ENCODE measurements around the gene TMEM165.
"Not testable (repeated sequence)": the region's sequence is repeated elsewhere in the genome, so short reads cannot be mapped to it uniquely, and the experiment has no call there.

The TMEM165 gene

GRCh38 chr4:55354648-55355047 is 41.1 kb upstream of the TMEM165 start:
- Histone ChIP-seq H3K36me3 (ENCODE audit: control insufficient read depth in 5 of 5, insufficient read depth in 5 of 5, low read length in 5 of 5) (peaks cover 0 to 3% (median 3%) of the 10 kb centered on the region in 5 donors), H3K4me3 (ENCODE audit: low read depth in 1 of 5, low read length in 5 of 5) (no peak overlapping the region), H3K27ac (ENCODE audit: low read depth, low read length) (no peak overlapping the region), H3K9me3 (ENCODE audit: control insufficient read depth in 5 of 5, low read length in 5 of 5) (no peaks in the 10 kb centered on the region), H3K27me3 (ENCODE audit: control insufficient read depth in 5 of 5, insufficient read depth in 4 of 5, low read length in 5 of 5) (no peaks in the 10 kb centered on the region), H3K4me1 (ENCODE audit: control insufficient read depth in 5 of 5, insufficient read depth in 5 of 5, low read length in 5 of 5) (peaks cover 3 to 34% (median 18%) of the 10 kb centered on the region in 5 donors), H3K9ac (ENCODE audit: low read length in 5 of 5) (no peak overlapping the region)

- Histone ChIP-seq H3K27me3 (ENCODE audit: control insufficient read depth in 5 of 5, insufficient read depth in 4 of 5, low read length in 5 of 5) (no peaks in the 10 kb centered on the region), H3K9me3 (ENCODE audit: control insufficient read depth in 5 of 5, low read length in 5 of 5) (no peaks in the 10 kb centered on the region), H3K27ac (ENCODE audit: low read depth, low read length) (no peak overlapping the region), H3K4me3 (ENCODE audit: low read depth in 1 of 5, low read length in 5 of 5) (no peak overlapping the region), H3K9ac (ENCODE audit: low read length in 5 of 5) (no peak overlapping the region), H3K4me1 (ENCODE audit: control insufficient read depth in 5 of 5, insufficient read depth in 5 of 5, low read length in 5 of 5) (peaks cover 3 to 35% (median 19%) of the 10 kb centered on the region in 5 donors), H3K36me3 (ENCODE audit: control insufficient read depth in 5 of 5, insufficient read depth in 5 of 5, low read length in 5 of 5) (peaks cover 0 to 3% (median 3%) of the 10 kb centered on the region in 5 donors)
Observed at GRCh38 chr4:55355555-55355954, 40.2 kb upstream of the TMEM165 start.

GRCh38 chr4:55356991-55357461 is 38.7 kb upstream of the TMEM165 start:
- Histone ChIP-seq H3K27ac (ENCODE audit: low read depth, low read length) (peak overlapping the region; percentile 16), H3K36me3 (ENCODE audit: control insufficient read depth in 5 of 5, insufficient read depth in 5 of 5, low read length in 5 of 5) (peaks cover 0 to 3% (median under 1%) of the 10 kb centered on the region in 5 donors), H3K9me3 (ENCODE audit: control insufficient read depth in 5 of 5, low read length in 5 of 5) (no peaks in the 10 kb centered on the region)

GRCh38 chr4:55358246-55358645 is 37.5 kb upstream of the TMEM165 start:
- no peaks in the 10 kb centered on the region for H3K27me3 ChIP-seq (ENCODE audit: control insufficient read depth in 5 of 5, insufficient read depth in 4 of 5, low read length in 5 of 5)

More at GRCh38 chr4:55356991-55357461, 38.7 kb upstream of the TMEM165 start:
- H3K4me1 ChIP-seq (ENCODE audit: control insufficient read depth in 5 of 5, insufficient read depth in 5 of 5, low read length in 5 of 5) = peaks cover 3 to 28% (median 19%) of the 10 kb centered on the region in 5 donors
- H3K4me3 ChIP-seq (ENCODE audit: low read depth in 1 of 5, low read length in 5 of 5) = no peak overlapping the region
- no peak overlapping the region for H3K9ac ChIP-seq (ENCODE audit: low read length in 5 of 5)
- H3K27me3 ChIP-seq (ENCODE audit: control insufficient read depth in 5 of 5, insufficient read depth in 4 of 5, low read length in 5 of 5) = no peaks in the 10 kb centered on the region

GRCh38 chr4:55358668-55359067 is 37.1 kb upstream of the TMEM165 start:
- H3K27ac ChIP-seq (ENCODE audit: low read depth, low read length) = peak overlapping the region; percentile 74

More at GRCh38 chr4:55358246-55358645, 37.5 kb upstream of the TMEM165 start:
- peak overlapping the region; percentile 52 for H3K27ac ChIP-seq (ENCODE audit: low read depth, low read length)
- H3K36me3 ChIP-seq (ENCODE audit: control insufficient read depth in 5 of 5, insufficient read depth in 5 of 5, low read length in 5 of 5) = peaks cover 0 to 3% (median 0%) of the 10 kb centered on the region in 5 donors
- peaks cover 3 to 25% (median 19%) of the 10 kb centered on the region in 5 donors for H3K4me1 ChIP-seq (ENCODE audit: control insufficient read depth in 5 of 5, insufficient read depth in 5 of 5, low read length in 5 of 5)
- H3K9ac ChIP-seq (ENCODE audit: low read length in 5 of 5) = no peak overlapping the region
- H3K4me3 ChIP-seq (ENCODE audit: low read depth in 1 of 5, low read length in 5 of 5) = no peak overlapping the region
- no peaks in the 10 kb centered on the region for H3K9me3 ChIP-seq (ENCODE audit: control insufficient read depth in 5 of 5, low read length in 5 of 5)

GRCh38 chr4:55359397-55359916 is 36.3 kb upstream of the TMEM165 start:
- peaks cover 3 to 25% (median 19%) of the 10 kb centered on the region in 5 donors for H3K4me1 ChIP-seq (ENCODE audit: control insufficient read depth in 5 of 5, insufficient read depth in 5 of 5, low read length in 5 of 5)
- H3K27me3 ChIP-seq (ENCODE audit: control insufficient read depth in 5 of 5, insufficient read depth in 4 of 5, low read length in 5 of 5) = no peaks in the 10 kb centered on the region
- peaks cover 0 to 7% (median 4%) of the 10 kb centered on the region in 5 donors for H3K36me3 ChIP-seq (ENCODE audit: control insufficient read depth in 5 of 5, insufficient read depth in 5 of 5, low read length in 5 of 5)
- peak overlapping the region in 2 of 5 donors; percentile 20 to 53 for H3K9ac ChIP-seq (ENCODE audit: low read length in 5 of 5)
- H3K4me3 ChIP-seq (ENCODE audit: low read depth in 1 of 5, low read length in 5 of 5) = peak overlapping the region; percentile 1 to 39 (median 5)
- H3K27ac ChIP-seq (ENCODE audit: low read depth, low read length) = peak overlapping the region; percentile 74
- H3K9me3 ChIP-seq (ENCODE audit: control insufficient read depth in 5 of 5, low read length in 5 of 5) = no peaks in the 10 kb centered on the region

More at GRCh38 chr4:55358668-55359067, 37.1 kb upstream of the TMEM165 start:
- Histone ChIP-seq H3K9me3 (ENCODE audit: control insufficient read depth in 5 of 5, low read length in 5 of 5) (no peaks in the 10 kb centered on the region), H3K4me1 (ENCODE audit: control insufficient read depth in 5 of 5, insufficient read depth in 5 of 5, low read length in 5 of 5) (peaks cover 3 to 25% (median 19%) of the 10 kb centered on the region in 5 donors), H3K36me3 (ENCODE audit: control insufficient read depth in 5 of 5, insufficient read depth in 5 of 5, low read length in 5 of 5) (peaks cover 0 to 5% (median 0%) of the 10 kb centered on the region in 5 donors), H3K9ac (ENCODE audit: low read length in 5 of 5) (no peak overlapping the region), H3K27me3 (ENCODE audit: control insufficient read depth in 5 of 5, insufficient read depth in 4 of 5, low read length in 5 of 5) (no peaks in the 10 kb centered on the region), H3K4me3 (ENCODE audit: low read depth in 1 of 5, low read length in 5 of 5) (no peak overlapping the region)

- H3K4me3 ChIP-seq (ENCODE audit: low read depth in 1 of 5, low read length in 5 of 5); H3K9me3 ChIP-seq (ENCODE audit: control insufficient read depth in 5 of 5, low read length in 5 of 5); H3K9ac ChIP-seq (ENCODE audit: low read length in 5 of 5); H3K27me3 ChIP-seq (ENCODE audit: control insufficient read depth in 5 of 5, insufficient read depth in 4 of 5, low read length in 5 of 5); H3K27ac ChIP-seq (ENCODE audit: low read depth, low read length): not testable (repeated sequence)
- Histone ChIP-seq H3K36me3 (ENCODE audit: control insufficient read depth in 5 of 5, insufficient read depth in 5 of 5, low read length in 5 of 5) (peaks cover 6 to 22% (median 16%) of the 10 kb centered on the region in 5 donors), H3K4me1 (ENCODE audit: control insufficient read depth in 5 of 5, insufficient read depth in 5 of 5, low read length in 5 of 5) (peaks cover 3 to 29% (median 17%) of the 10 kb centered on the region in 5 donors)
Observed at GRCh38 chr4:55362938-55363337, 32.8 kb upstream of the TMEM165 start.

- H3K4me1 ChIP-seq (ENCODE audit: control insufficient read depth in 5 of 5, insufficient read depth in 5 of 5, low read length in 5 of 5) = peaks cover 3 to 25% (median 9%) of the 10 kb centered on the region in 5 donors
- H3K27ac ChIP-seq (ENCODE audit: low read depth, low read length) = no peak overlapping the region
- peaks cover 6 to 22% (median 16%) of the 10 kb centered on the region in 5 donors for H3K36me3 ChIP-seq (ENCODE audit: control insufficient read depth in 5 of 5, insufficient read depth in 5 of 5, low read length in 5 of 5)
- H3K9me3 ChIP-seq (ENCODE audit: control insufficient read depth in 5 of 5, low read length in 5 of 5) = no peaks in the 10 kb centered on the region
- H3K9ac ChIP-seq (ENCODE audit: low read length in 5 of 5) = no peak overlapping the region
- no peak overlapping the region for H3K4me3 ChIP-seq (ENCODE audit: low read depth in 1 of 5, low read length in 5 of 5)
- no peaks in the 10 kb centered on the region for H3K27me3 ChIP-seq (ENCODE audit: control insufficient read depth in 5 of 5, insufficient read depth in 4 of 5, low read length in 5 of 5)
Observed at GRCh38 chr4:55363691-55364351, 31.9 kb upstream of the TMEM165 start.

- Histone ChIP-seq H3K9ac (ENCODE audit: low read length in 5 of 5) (no peak overlapping the region), H3K4me1 (ENCODE audit: control insufficient read depth in 5 of 5, insufficient read depth in 5 of 5, low read length in 5 of 5) (peaks cover 0 to 15% (median 0%) of the 10 kb centered on the region in 5 donors), H3K36me3 (ENCODE audit: control insufficient read depth in 5 of 5, insufficient read depth in 5 of 5, low read length in 5 of 5) (peaks cover 7 to 30% (median 19%) of the 10 kb centered on the region in 5 donors), H3K27ac (ENCODE audit: low read depth, low read length) (no peak overlapping the region), H3K4me3 (ENCODE audit: low read depth in 1 of 5, low read length in 5 of 5) (no peak overlapping the region), H3K9me3 (ENCODE audit: control insufficient read depth in 5 of 5, low read length in 5 of 5) (no peaks in the 10 kb centered on the region), H3K27me3 (ENCODE audit: control insufficient read depth in 5 of 5, insufficient read depth in 4 of 5, low read length in 5 of 5) (no peaks in the 10 kb centered on the region)
Observed at GRCh38 chr4:55364691-55365344, 30.9 kb upstream of the TMEM165 start.

- H3K36me3 ChIP-seq (ENCODE audit: control insufficient read depth in 5 of 5, insufficient read depth in 5 of 5, low read length in 5 of 5) = peaks cover 10 to 31% (median 19%) of the 10 kb centered on the region in 5 donors
- H3K9ac ChIP-seq (ENCODE audit: low read length in 5 of 5) = no peak overlapping the region
- no peak overlapping the region for H3K4me3 ChIP-seq (ENCODE audit: low read depth in 1 of 5, low read length in 5 of 5)
- no peak overlapping the region for H3K27ac ChIP-seq (ENCODE audit: low read depth, low read length)
- H3K9me3 ChIP-seq (ENCODE audit: control insufficient read depth in 5 of 5, low read length in 5 of 5) = no peaks in the 10 kb centered on the region
- H3K27me3 ChIP-seq (ENCODE audit: control insufficient read depth in 5 of 5, insufficient read depth in 4 of 5, low read length in 5 of 5) = no peaks in the 10 kb centered on the region
- H3K4me1 ChIP-seq (ENCODE audit: control insufficient read depth in 5 of 5, insufficient read depth in 5 of 5, low read length in 5 of 5) = peaks cover 0 to 15% (median 0%) of the 10 kb centered on the region in 5 donors
Observed at GRCh38 chr4:55365345-55365728, 30.4 kb upstream of the TMEM165 start.
